ENCODE results near the gene PDCL3. TPM values are rescaled to one million over a fixed set of nuclear protein-coding genes. Genes with fewer than 3 reads are reported as not detected.
A peak's percentile ranks its signal among the peaks of the same experiment; 100 is the strongest.

The PDCL3 gene
- total and polyA plus RNA-seq, 8 donors: 7.2 to 32.2 (median 21.3) TPM; not detected in 1

GRCh38 chr2:100546469-100546868, 16.3 kb upstream of the PDCL3 start:
- Histone ChIP-seq H3K4me1 (no peaks in the 10 kb centered on the region), H3K27me3 (no peaks in the 10 kb centered on the region), H3K27ac (no peak overlapping the region), H3K4me3 (no peak overlapping the region), H3K36me3 (no peaks in the 10 kb centered on the region), H3K9me3 (peaks cover 0 to 4% (median 0%) of the 10 kb centered on the region in 4 donors)
- TF ChIP-seq CTCF (IDR thresholded peaks at IDR 0.05): no peak
- TF ChIP-seq EP300 (IDR thresholded peaks at IDR 0.05): no peak
- no peak for TF ChIP-seq POLR2AphosphoS5 (IDR thresholded peaks at IDR 0.05)
- no peak for TF ChIP-seq POLR2A (IDR thresholded peaks at IDR 0.05)
- WGBS, 5 donors: 63 to 93% (median 81%) methylated on average over 4 of the region's 4 CpGs
- intact Hi-C loops (cut with DNase I; ENCODE audit: low total_unique reads): no loop called here
- no peak for DNase-seq

GRCh38 chr2:100548771-100549170, 14.0 kb upstream of the PDCL3 start:
- WGBS, 5 donors: 62 to 88% (median 77%) methylated on average over 1 of the region's 1 CpG
- no peaks in the 10 kb centered on the region for H3K4me1 ChIP-seq
- H3K9me3 ChIP-seq: no peaks in the 10 kb centered on the region

GRCh38 chr2:100551303-100551702, 11.5 kb upstream of the PDCL3 start:
- no peak overlapping the region for H3K27ac ChIP-seq
- no peaks in the 10 kb centered on the region for H3K9me3 ChIP-seq
- 89 to 96% (median 93%) methylated on average over 5 of the region's 5 CpGs for WGBS, 5 donors

More at GRCh38 chr2:100548771-100549170, 14.0 kb upstream of the PDCL3 start:
- no peaks in the 10 kb centered on the region for H3K36me3 ChIP-seq
- no peak overlapping the region for H3K27ac ChIP-seq
- no peak for TF ChIP-seq CTCF (IDR thresholded peaks at IDR 0.05)
- TF ChIP-seq POLR2A (IDR thresholded peaks at IDR 0.05): no peak
- no peak for TF ChIP-seq EP300 (IDR thresholded peaks at IDR 0.05)
- TF ChIP-seq POLR2AphosphoS5 (IDR thresholded peaks at IDR 0.05): no peak
- DNase-seq: no peak
- intact Hi-C loops (cut with DNase I; ENCODE audit: low total_unique reads): no loop called here
- H3K27me3 ChIP-seq: no peaks in the 10 kb centered on the region
- no peak overlapping the region for H3K4me3 ChIP-seq

GRCh38 chr2:100554798-100555407, 7.9 kb upstream of the PDCL3 start:
- H3K27me3 ChIP-seq: no peaks in the 10 kb centered on the region
- H3K4me3 ChIP-seq: no peak overlapping the region
- no peak overlapping the region for H3K27ac ChIP-seq
- intact Hi-C loops (cut with DNase I; ENCODE audit: low total_unique reads): no loop called here
- WGBS, 5 donors: 73 to 83% (median 81%) methylated on average over 10 of the region's 10 CpGs
- no peaks in the 10 kb centered on the region for H3K4me1 ChIP-seq
- H3K36me3 ChIP-seq: no peaks in the 10 kb centered on the region
- no peaks in the 10 kb centered on the region for H3K9me3 ChIP-seq
- peak in 1 of 2 donors; percentile 12 for DNase-seq
- TF ChIP-seq POLR2AphosphoS5 (IDR thresholded peaks at IDR 0.05) (no peak), POLR2A (IDR thresholded peaks at IDR 0.05) (no peak), CTCF (IDR thresholded peaks at IDR 0.05) (no peak), EP300 (IDR thresholded peaks at IDR 0.05) (no peak)

More at GRCh38 chr2:100551303-100551702, 11.5 kb upstream of the PDCL3 start:
- no peak overlapping the region for H3K4me3 ChIP-seq
- intact Hi-C loops (cut with DNase I; ENCODE audit: low total_unique reads): no loop called here
- no peak for DNase-seq
- H3K27me3 ChIP-seq: no peaks in the 10 kb centered on the region
- H3K4me1 ChIP-seq: no peaks in the 10 kb centered on the region
- no peaks in the 10 kb centered on the region for H3K36me3 ChIP-seq
- TF ChIP-seq POLR2A (IDR thresholded peaks at IDR 0.05): no peak
- no peak for TF ChIP-seq EP300 (IDR thresholded peaks at IDR 0.05)
- no peak for TF ChIP-seq POLR2AphosphoS5 (IDR thresholded peaks at IDR 0.05)
- TF ChIP-seq CTCF (IDR thresholded peaks at IDR 0.05): no peak
